HG03565 (cell line): ENCODE data around the gene S100A11.

Experiments used
- ATAC-seq: cut with Tn5 transposase; IDR thresholded peaks from one replicate; pipeline ENCODE4 v1.9.1; 2021; ENCODE audit warnings: mild to moderate bottlenecking, moderate library complexity; ENCODE audit not compliant: unreplicated experiment

Gene S100A11

DNA sequence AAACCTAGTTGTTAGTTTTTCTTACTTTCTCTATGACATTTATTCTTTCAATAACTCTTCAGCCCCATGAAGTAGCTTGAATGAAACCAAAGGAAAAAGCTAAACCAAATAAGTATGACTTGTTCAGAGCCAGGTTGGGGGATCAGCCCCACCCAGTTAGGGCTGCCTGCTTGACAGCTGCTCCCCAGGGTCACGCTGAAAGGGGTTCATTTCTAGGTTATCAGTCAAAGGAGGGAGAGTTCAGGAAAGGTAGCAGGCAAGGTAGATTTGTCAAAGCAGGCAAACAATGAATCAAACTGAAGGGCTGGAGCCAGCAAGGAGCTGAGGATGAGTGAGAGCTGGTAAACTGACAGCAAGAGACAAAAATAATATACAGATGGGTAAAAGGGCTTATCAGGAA lies 3.1 kb upstream of the S100A11 start:
- ATAC-seq = no peak

DNA sequence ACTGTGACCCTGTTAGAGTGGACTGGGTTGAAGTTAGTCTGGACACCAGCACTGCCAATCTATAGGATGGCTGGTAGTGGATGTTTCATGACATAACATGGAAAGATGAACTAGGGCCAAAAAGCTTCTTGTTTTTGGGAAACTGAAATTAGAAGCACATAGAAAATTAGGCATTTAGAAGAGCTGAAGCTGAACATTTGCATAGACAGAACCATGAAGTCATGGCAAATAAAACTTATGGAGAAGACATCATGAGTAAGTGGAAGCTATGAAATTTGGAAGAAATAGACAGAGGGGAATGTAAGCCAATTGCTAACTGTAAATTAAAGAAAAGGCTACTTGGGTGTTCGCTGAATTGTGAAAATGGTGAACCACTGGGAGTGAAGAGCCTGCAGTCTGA lies 2.7 kb upstream of the S100A11 start:
- no peak for ATAC-seq

DNA sequence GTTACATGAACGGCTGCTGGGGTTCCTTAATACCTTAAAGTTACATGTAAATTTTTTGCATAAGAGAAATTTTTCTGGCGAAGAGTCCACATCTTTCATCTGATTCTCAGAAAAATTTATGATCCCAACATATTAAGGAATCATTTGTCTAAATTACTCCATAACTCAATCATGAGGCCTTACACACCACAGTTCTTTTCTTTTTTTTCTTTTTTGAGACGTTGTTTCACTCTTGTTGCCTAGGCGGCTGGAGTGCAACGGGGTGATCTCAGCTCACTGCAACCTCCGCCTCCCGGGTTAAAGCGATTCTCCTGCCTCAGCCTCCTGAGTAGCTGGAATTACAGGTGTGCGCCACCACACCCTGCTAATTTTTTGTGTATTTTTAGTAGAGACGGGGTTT lies 2.1 kb upstream of the S100A11 start:
- ATAC-seq = no peak

DNA sequence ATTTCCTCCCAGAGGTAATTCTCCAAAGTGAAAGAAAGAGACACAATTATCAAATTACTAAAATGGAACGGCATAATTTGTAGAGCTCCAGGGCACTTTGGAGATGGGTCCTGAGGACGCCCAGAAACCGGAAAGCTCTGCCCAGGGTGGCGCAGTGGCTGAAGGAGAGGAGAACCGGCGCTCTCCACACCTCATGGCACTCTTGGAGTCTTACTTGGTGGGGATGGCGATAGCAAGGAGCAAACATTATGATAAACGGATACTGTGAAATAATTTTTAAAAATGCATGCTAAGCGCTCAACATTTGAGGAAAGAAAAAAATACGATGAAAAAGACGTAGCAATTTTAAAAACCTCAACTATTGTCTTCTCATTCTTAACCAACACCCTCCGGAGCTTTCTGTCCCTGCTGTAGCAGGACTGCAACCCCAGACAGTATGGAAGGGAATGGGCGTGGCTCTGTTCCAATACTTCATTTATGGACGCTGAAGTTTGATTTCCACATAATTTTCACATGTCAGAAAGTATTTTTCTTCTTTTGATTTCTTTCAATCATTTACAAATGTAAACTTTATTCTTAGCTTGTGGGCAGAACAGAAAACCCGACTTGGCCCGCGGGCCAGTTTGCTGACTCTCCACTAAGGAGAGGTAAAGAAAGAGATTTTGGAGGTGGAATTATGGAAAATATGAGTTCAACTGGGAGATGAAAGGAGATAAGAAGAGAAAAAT lies 1.1 kb downstream of the S100A11 start:
- ATAC-seq = no peak

DNA sequence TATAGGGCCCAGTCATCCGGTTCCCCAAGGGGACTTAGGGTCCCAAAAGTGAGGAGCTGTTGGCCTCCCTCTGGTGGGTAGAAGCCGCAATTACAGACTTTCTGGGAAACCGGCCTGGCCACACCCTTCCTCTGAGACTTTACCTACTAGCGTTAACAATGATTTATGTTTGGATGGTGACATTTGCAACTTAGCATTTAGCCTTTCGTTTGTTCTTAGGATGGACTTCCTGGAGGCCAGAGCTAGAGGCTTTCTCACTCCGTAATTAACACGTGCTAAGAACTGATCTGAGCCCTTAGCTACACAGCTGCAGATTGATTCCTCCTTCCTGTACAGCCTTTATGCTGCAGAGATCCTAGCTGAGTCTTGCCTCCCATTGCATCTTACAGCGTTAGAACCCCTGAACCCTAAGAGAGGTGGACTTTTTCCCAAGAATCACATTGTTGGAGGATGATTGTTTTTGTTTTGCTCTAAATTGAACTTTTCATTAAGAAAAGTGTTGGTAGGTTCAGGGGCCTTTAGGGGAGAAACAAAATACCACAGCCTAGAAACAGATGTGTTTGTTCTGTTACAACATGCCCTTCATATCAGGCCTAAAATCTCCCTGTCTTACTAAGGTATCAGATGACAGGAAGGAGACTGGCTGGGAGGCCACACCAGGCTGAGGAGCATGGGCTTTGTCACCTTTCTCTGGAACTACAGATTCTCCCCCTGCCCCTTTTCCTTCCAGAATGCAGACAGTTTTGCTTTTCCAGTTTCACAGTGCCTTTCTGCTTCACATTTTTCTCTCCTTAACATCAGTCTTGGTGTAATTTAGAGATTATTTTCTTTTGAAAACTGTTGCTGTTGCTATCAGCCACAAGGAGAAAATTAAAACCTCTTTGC lies 1.9 kb downstream of the S100A11 start:
- ATAC-seq = no peak

DNA sequence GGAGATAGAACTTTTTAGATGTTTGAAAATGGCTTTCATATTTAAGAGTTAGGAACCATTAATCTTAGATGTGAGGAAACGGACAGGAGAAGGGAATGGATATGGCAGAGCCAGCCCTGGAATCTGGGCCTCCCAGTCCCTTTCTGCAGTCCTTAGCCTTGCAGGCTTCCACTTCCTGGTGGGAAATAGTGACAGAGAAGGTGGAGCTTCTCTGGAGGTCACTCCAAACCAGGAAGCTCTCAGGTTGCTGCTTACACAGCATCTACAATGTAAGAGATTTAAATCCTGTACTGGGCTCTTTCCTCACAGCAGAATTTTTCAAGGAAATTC lies 2.5 kb downstream of the S100A11 start:
- ATAC-seq = no peak

DNA sequence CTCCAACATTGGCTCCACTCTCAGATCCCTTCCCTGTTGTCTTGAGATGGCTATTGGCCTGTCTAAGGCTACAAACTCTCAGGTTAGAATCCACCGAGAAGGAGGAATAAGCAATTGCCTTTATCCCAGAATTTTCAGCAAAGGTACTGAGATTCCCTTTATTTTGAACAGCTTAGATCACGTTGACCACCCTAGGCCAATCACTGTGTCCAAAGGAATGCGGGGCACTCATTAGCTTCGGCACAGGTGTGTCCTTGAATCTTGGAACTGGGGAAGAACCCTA lies 6.9 kb downstream of the S100A11 start:
- ATAC-seq = no peak

DNA sequence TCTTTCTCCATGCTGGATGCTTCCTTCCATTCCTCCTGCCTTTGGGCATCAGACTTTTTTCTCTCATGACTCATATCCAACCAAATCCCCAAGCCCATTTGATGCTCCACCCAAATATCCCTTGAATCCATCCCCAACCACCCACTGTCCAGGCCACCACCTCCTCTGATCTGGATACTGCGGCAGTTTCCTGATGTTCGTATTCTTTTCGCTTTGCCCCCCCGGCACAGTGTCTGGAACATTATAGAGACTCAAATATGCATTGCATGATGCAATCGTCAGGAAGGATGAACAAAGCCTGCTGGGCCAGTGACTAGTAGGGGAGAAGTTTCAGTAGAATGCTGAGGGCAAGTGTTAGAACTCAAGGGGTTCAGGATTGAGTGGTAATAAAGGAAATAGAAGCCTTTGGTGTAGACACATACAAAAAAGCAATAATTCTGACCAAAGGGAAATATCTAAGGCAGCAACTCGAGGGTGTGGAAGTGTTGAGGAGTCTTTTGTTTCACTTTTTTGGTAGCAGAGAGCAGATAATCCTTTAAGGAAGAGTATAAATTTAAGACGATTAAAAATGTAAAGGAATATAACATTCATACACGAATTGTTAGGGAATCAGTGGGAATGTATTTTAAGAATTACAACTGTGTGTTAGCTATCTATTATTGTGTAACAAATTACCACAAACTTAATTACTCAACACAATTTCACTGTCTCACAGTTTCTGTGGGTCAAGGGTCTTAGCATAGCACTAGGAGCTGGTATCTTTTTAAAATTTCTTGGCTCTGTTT lies 7.5 kb downstream of the S100A11 start:
- ATAC-seq = no peak

DNA sequence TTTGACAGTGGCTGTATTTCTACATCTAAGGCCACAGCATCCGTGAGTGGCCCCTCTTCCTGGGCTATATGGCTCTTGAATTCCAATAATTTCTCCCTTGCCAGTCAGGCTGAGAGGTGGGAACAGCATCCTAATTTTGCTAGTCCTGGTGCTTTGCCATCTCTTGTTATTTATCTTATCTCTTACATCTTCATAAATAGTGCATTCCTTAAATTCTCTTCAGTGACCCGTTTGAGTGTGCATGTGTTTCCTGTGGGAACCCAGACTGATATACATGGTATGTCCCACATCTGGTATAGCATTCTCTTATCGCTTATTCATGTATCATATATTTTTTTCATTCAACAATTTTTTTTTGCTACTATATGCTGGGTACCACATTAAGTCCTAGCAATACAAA lies 9.9 kb downstream of the S100A11 start:
- ATAC-seq = no peak

DNA sequence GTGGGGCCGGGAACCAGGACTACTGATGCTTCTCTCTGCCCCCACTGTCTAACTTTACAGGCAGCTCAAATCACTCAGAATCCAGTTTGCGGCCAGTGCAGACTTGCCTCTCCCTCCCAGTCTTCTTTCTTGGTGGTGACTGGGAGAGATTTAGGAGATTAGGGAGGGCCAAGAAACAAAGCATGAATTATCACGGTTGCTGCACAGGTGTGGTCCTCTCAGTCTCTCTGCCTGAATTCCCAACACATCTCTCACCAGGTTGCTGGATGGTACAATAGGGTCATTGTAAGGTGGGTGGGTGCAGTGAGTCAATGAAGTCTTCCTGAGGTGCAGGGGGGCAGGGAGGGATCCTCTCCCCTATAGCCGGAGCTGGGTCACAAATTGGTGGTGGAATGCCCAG lies 12.6 kb downstream of the S100A11 start:
- no peak for ATAC-seq

DNA sequence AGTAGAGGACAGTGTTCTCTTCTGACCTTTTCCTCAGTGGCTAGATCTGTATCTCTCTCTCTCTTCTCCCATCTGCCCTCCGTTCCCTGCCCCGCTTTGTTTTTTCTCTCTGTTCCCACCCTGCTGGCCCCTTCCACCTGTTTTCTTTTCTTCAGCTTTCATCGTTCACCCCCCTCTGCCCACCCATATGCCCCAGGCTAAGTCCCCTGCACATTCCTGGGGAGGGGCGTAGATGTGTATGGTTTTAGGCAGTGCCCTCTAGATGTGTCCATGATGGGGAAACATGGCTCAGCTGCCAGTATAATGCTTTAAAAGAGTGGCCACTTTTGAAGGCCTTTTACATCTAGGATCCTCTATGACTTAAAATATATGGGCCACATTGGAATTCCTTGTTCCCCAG lies 13.6 kb downstream of the S100A11 start:
- no peak for ATAC-seq

DNA sequence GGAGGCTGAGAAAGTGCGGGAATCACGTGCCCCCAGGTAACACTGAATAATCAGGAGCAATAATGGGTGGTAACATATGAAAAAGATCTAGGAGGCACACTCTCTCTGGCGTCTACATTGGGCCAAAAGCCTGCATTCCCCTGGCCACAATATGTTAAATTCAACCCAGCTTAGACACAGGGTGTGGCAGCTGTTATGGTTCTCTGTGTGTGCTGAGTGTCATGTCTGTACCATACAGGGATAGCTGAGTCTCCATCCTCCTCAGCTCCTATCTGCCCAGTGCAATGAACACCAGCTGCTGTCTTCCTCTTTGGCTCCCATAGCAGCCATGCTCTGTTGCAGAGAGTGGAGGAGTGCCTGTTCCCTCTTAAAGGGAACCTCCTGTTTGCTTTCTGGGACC lies 14.3 kb downstream of the S100A11 start:
- no peak for ATAC-seq

DNA sequence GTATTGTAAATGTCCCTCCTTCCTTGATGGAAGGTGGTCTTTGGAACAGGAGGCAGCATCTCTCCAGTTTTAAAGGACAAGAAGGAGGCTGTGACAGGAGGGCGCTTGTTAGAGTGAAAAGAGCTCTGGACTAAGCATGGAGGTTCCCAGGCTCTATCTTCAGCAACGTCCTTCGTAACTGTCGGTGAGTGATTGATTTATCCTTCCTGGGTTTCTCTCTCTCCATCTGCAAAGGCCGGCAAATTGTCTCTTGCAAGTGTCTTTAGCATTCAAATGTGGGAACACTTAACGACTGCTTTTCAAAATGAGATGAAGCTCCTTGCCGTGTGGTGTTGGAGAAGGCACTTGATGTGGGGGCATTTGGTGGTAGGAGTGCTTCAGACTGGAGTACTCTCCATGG lies 15.2 kb downstream of the S100A11 start:
- no peak for ATAC-seq

DNA sequence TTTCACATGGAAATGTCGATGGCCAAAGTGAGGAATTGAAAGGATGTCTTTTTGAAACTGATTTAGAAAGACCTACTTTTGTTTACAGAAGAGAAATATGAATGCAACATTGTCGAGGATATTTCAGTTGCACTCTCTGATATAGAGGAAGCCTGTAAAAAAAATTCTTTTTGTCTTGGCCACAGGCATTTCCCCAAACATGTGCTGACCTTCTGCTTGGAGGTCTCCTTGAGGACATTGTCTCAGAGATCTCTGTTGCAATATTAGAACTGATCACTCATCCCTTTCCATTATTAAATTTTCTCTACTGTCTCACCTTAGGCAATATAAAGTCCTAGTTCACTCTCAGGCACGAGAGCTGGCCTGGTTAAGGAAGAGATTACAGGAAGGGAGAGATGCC lies 16.0 kb downstream of the S100A11 start:
- ATAC-seq = no peak

DNA sequence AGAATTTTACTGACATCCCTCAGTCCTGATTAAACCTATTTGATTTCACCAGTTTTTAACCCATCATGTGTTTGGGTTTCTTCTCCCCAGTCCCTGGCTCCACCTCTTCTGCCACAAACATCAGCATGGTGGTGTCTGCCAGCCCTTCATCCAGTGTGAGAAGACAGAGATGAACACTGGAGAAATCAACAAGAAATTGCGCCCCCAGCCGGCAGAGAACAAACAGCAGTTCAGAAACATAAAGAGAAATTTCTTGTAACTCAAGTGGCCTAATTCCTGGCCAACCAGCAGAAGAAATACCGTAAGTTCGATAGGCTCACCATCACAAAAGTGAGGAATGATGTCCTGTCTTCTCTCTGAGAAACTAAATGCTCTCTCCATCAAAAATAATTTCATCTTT lies 18.3 kb downstream of the S100A11 start:
- no peak for ATAC-seq

DNA sequence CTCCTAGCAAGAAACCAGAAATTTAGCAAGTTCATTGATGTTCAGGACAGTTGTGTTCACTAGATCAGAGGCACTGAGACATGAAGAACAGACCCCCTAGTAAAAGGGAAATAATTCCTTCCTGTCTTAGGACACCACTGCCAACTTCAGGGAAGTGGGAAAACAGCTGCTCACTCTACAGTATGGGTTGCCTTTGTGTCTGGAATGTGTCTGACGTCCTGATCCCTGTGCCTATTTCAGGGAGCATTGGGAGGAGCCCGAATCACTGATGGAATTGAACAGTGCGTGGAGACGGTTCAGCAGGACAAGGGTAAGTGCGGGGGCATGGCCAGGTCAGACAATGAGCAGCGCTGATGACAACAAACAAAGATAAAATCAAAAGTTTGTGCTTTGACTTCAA lies 21.0 kb downstream of the S100A11 start:
- no peak for ATAC-seq

DNA sequence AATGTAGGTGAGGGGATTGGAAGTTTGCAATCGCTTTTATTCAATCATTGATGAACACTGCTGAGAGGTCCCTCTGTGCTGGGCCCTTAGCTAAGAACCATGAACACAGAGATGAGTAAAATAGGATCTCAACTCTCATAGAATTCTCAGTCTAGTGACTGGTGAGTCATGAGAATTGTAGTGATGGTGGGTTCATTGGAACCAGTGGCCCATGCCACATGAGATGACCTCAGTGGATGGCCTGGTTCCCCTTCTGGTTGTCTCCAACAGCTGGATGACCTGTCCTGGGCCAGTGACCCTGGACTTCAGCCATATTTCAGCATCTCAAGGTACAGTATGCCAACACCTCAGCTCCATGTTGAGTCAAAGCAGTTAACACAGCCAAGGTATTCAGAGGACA lies 21.9 kb downstream of the S100A11 start:
- no peak for ATAC-seq

DNA sequence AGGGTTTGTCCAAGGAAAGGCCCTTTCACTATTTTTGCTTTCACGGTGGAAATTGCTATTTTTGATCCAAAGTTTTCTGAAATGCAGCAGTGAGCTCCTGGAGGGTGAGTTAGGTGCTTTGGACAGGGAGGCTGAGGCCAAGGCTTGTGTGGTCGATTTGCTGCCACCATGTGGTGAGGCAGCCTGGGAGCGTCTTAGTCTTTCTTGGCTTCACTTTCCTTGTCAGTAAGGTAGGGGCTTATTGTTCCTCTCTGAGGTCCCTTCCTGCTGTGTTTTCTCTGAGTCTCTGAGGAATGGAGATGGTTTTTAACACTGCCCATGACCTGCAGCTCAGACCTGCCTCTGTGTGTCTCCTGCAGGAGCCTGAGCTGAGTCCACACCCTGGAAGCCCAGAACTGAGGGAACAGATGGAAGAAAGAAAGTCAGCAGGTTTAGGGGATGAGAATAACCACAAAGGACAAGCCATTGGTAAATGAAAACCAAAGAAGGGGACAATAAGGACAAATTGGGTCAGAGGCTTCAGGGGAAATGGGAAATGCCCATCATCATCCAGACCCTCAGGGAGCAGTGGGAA lies 23.1 kb downstream of the S100A11 start:
- no peak for ATAC-seq

DNA sequence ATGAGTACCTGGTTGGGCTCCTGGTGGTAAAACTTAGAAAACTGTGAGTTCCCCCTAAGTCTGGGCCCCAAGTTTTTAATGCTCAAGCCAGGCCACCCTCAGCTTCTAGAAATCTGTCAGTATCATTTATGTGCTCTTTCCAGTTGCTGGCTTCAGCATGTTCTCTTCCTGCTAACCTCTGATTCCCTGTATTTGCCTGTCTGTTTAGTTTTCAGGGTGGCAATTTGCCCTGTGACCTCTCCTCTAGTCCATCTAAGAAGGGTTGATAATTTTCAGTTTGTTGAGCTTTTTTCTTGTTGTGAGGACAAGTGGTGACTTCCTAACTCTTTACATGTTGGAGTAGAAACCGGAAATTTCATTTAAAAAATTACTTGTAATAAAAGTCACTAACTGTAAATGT lies 27.1 kb downstream of the S100A11 start:
- no peak for ATAC-seq

DNA sequence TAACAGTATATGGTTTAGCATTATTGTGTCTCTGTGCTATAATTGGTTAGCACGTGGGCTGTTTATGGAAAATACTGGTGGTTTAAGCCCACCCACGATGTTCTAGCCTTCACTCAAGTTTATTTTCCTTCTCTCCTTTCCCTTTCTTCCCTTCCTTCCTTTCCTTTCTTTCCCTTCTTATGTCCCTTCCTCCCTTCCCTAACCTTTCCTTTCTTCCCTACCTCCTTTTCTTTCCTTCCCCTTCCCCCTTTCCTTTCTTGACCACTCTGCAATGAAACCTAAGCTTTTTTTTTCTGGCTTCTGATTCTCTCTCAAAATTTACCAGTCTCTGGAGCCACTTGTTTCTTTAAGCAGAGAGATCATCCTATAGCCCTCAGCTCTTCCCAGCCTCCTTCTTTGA lies 29.8 kb downstream of the S100A11 start:
- ATAC-seq = no peak

DNA sequence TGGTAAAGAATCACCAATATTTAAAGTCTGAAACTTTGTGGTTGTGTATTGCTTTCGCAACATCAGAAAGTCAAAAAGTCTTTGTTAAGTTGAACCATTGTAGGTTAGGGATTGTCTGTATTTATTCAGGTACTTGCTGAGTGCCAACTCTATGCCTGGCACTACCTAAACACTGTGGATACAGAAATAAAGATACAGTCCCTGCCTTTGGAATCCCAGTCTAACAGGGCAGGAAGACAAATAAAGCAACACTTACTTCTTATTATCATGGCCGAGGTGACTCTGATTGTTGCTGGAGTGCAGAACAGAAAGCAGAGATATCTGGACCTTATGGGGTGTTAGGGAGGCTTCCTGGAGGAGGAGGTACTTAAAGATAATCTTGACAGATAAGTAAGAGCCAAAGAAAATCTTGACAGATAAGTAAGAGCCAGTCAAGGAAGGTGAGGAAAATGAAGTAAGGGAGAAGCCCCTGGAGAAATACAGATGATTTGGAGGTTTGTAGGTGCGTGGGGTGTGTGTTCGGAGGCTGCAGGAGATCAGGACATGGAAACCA lies 31.4 kb downstream of the S100A11 start:
- ATAC-seq = no peak
